GM19193 (cell line): Measurements from ENCODE around the gene IGFBP2.

Experiments
- POLR2A ChIP-seq: IDR thresholded peaks from 4 replicates; pipeline ENCODE4 v1.6.1; 2011; ENCODE audit not compliant: insufficient read depth, insufficient read length; ENCODE audit errors: extremely low read depth

Gene IGFBP2

DNA sequence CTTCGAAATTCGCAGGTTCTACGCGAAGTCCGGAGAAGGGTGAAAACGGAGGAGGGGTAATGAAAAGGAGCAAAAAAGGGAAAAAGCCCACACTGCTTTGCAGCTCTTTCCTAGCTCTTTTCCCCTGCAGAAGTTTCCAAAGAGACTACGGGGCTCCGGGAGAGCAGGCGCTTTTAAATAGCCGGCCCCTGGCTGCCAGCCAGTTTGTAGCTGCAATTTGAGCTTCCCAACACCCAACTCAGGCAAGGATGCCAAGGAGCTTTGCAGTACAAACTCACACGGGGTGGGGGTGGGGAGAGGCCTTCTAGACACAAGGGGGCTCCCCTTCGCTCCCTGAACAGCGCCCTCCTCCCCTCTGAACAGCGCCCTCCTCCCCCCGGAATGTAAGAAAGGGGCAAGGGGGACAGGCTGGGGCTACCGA, 62.2 kb downstream of the IGFBP2 start, which contains the start of gene IGFBP5:
Gene IGFBP5, minus strand, starts transcription at position 149 of the 421 bp plus-strand sequence. CDS start 774 bp downstream, outside the sequence.
- TF ChIP-seq POLR2A: no peak

DNA sequence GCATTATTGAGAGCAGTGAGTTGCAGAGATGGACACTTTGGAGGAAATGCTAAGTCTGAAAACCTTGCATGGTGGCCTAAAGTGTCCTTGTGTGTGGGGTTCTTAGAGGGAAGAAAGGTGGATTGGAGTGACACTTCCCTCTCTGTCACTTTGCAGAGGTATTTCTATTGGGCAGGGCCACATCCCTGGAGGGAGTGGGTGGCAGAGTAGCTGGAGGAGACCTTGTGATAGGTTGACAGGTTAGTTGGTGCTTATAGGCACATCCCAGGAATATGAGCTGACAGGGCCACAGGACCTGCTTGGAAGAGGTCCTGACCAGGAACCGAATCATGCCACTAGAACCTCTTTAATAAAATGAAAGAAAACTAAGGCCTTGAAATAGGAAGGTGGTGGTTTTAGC, 63.1 kb downstream of the IGFBP2 start:
- no peak for TF ChIP-seq POLR2A

DNA sequence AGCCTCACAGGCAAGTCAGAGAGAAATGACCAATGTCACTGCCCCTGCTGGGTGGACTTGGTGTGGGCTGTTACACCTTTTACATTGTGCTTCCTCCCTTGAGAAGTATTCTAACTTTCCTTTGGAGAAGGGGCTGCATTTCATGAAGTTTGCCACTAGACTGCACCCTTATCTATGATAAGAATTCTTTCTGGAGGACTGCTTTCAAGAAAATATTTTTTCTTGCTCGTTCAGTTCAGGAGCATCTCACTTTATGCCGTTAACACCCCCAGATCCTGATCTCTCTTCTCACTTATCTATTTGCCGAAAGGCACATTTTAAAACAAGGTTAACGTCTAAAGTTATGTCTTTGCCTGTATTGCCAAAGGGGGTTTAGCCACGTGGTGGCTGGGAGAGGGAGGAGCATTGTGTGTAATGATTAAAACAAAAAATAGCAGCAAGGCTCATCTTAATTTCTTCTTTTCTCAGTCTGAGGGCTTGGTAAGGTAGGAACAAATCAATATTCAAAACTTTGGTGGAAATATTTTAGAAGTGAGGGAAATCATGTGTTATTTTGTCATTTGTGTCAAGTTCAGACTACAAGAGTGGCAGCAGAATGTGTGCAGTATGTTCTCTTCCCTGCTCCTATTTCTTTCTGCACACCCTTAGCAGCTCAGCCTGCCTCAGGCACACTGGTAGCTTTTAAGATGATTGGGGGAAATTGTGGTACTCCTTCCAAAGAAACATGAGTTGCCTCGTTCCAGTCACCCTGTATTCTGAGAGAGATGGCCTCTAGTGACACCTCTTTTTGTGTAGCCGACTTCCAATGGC, 63.7 kb downstream of the IGFBP2 start:
- TF ChIP-seq POLR2A: no peak

DNA sequence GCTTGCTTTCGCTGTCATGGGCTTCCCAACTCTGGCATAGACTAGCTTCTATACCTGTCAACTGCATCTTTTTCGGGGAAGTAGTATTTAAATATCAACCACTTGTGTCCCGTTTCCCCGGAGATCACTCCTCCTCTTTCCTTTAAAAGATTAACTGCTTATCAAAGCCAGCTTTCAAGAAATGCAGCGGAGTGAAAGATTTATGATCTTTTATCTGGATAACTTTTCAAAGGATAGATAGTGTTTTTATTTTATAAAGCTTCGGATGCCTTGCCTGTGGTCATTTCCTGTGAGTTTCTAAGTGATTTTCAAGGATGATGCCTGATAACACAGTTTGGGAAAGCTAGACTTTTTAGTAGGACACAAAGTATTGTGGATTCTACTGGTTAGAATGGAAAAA, 65.1 kb downstream of the IGFBP2 start:
- no peak for TF ChIP-seq POLR2A

DNA sequence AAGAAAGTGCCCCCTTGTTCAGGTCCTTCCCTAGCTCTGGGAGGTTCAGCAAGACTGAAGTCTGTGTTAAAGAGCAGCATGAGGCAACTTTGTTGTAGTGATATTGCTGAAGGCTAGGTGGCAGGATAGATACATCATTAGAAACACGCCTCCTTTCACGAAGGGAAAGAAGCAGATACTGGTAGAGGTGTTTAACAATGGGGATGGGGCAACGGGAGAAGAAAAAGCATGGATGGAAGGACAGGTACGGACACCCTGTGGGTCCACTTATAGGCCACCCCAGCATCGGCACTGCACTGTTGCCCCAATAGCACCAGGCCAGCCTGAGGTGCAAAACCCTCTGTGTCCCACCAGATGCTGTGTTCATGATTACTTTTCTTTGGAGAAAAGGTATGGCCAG, 65.7 kb downstream of the IGFBP2 start:
- TF ChIP-seq POLR2A: no peak

DNA sequence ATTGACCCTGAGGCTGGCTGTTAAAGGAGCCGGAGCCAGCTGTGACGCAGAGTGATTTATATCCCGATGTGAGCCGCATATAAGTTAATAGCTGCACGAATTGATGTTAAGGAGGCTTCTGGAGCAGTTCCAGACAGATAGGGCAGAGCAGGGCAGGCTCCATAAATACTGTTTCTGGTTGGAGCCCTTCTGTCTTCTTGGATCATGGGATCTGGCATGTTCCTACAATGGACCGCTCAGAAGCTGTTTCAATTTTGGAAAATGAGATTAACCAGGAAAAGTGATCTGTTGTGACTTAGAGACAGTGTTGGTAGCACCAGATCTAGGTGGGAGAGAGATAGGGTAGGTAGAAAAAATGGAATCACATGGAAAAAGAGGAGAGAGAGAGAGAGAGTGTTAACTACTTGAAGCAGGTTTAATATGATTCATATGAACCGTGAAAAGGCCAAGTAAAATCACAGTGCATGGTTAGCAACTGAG, 66.9 kb downstream of the IGFBP2 start:
- no peak for TF ChIP-seq POLR2A

DNA sequence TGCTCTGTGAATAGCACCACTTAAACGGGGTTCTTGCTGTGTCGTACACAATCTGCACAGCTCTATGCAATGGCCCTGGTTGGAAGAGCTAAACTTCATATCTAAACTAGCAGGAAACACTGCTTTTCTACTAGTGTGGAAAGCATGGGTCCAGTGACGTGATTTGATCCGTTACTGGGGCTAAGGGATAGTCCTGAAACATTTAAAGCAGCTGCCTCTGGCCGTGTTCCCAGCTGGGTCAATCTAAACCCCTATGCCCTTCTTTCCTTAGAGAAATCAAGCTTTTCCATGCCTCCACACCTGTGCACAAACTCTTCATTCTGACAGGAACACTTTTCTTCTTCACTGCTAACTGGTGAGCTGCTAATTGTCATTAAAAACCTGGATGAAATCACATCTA, 67.6 kb downstream of the IGFBP2 start:
- TF ChIP-seq POLR2A: no peak

DNA sequence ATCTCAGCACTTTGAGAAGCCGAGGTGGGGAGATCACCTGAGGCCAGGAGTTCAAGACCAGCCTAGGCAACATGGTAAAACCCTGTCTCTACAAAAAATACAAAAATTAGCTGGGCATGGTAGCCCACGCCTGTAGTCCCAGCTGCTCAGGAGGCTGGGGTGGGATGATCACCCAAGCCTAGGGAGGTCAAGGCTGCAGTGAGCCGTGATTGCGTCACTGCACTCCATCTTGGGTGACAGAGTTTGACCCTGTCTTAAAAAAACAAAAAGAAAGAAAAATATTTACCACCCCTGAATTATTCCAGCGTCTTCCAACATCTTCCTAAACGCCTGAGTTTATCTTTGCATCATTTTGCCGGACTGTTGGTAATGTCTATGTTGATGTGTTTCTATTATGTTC, 68.3 kb downstream of the IGFBP2 start:
- TF ChIP-seq POLR2A: no peak

DNA sequence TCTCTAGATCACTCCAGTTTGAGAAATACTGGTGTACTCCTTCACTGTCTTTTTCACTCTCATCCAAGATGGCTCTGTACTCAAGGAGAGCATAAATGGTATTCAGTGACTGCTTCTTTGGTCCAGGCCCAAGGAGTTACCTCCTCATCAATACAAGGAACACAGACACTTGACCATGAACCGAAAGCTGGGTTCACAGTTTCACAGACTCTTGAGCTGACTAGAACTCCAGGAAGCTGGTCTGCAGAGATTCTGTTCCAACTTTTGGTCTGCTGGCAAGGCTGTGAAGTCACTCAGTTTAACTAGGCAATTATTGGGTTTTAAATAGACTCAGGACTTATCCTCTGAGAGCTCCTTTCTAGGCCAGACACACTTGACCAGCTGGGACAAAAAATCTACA, 69.5 kb downstream of the IGFBP2 start:
- no peak for TF ChIP-seq POLR2A

DNA sequence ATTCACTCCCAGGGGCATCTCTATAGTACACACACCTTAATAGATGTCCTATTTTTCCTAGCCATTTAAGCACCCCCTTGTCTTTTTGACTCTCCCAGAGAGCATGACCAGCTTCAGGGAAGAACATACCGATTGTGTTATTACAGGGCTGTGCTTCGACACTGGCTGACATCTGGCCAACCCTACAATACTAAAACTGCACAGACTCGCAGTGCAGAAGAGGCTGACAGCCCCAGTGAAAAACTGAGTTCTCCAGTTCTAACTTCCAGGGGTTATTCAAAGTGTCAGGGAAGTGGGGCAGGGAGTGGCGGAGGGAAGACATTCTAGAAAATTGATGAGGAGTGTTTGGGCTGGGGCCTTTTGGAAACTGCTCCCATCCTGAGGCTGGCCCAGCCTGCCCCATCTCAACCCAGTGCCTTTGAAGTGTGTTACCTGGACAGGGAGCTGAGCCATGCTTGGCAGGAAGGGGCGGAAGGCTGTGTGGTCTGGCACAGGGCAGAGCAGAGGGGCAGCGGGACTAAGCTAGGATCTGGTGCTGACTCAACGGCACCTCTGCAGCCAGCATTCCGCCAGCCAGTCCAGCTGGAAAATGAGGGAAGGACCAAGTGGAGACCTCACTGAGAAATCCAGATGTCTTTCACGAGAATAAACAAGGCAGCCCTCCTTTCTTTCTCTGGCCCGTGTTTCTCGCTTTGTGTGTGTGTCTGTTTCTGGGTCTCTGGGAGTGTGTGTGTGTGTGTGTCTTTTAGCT, 77.5 kb downstream of the IGFBP2 start:
- no peak for TF ChIP-seq POLR2A

DNA sequence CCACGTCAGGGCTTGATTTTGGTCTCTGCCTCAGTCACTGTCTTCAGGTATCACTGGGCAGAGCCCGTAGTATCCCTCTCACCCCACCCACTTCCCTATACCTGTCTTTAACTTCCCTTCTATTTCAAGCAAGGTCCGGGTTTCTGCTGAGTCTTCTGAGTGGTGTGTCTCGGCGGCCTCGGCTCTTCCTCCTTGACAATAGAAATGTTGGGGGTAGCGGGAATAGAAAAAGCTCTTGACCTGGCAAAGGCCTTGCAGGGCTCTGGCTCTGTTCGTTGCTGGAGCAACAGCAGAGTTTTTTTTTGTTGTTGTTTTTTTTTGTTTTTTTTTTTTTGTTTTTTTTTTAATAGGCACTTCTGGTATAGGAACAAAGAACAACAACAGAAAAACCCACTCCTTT, 78.1 kb downstream of the IGFBP2 start:
- TF ChIP-seq POLR2A: no peak

DNA sequence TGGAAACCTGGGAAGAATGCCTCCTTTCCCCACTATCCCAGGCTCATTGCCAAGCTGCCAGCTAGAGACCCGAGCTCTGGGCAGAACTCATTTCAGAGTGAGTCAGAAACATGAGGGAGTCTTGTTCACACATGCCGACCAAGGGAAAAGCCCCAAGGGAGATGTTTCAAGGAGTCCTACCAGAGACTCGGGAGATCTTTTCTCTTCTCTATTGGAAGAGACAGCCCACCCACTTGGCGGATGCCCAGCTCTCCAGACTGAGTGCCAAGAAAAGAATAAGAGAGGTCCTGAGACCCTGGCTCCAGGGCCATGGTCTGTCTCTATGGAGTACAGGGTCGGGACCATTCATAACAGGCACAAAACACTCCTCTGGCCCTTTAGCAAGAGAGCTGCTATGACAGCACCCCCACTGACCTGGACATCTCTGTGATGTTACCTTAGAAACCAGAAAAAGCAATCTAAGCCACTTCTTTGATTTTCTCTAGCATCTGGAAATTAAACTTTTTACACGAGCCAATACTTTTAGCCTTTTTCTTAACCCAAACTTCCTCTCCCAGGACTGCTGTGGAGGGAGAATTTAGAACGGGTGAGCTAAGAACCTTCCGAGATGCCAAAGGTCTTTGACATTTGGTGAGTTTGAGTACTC, 80.6 kb downstream of the IGFBP2 start:
- TF ChIP-seq POLR2A: no peak
